ENCODE data around the gene MYT1.

GRCh38 chr20:64176971-64177370 is 12.7 kb downstream of the MYT1 start:
- no peak for TF ChIP-seq EZH2 (IDR thresholded peaks at IDR 0.05; ENCODE audit: low read length, unreplicated experiment)
- no peak for TF ChIP-seq CTCF (conservative IDR thresholded peaks at IDR 0.05; ENCODE audit: low read depth, low read length)

Data from PC-3 (cell line).